GM12878 (cell line): Measurements from ENCODE around the gene OR2C3. TPM values are rescaled to one million over a fixed set of nuclear protein-coding genes. Genes with fewer than 3 reads are reported as not detected.

Experiments
- ATAC-seq: fragments of 200-7000 bp; cut with Tn5 transposase; 3 replicates; pipeline ENCODE4 v1.9.1; 2020; ENCODE audit warnings: mild to moderate bottlenecking, moderate library complexity
- BruUV-seq: library from RNA; stranded (reverse); fragments of 400-500 nt; replicated peaks from 2 replicates; lab custom pipeline; 2021; lab: Mats Ljungman, UMichigan
- CTCF ChIA-PET: fragments of 300-600 bp; sonication (Branson Sonifier 250); formaldehyde crosslinking; extraction: SDS; loops from one replicate; lab custom pipeline; 2021; ENCODE audit warnings: inconsistent platforms; lab: Yijun Ruan, JAX
- POLR2A ChIA-PET: fragments of 350-600 bp; formaldehyde crosslinking; extraction: SDS; loops from one replicate; lab custom pipeline; 2021; ENCODE audit warnings: inconsistent platforms; lab: Charles Lee
- RAD21 ChIA-PET: fragments of 300-600 bp; sonication (Branson Sonifier 250); formaldehyde crosslinking; loops from one replicate; lab custom pipeline; 2023; ENCODE audit warnings: antibody characterized with exemption; ENCODE audit not compliant: unreplicated experiment; lab: Charles Lee
- SMC1A ChIA-PET: fragments of 300-600 bp; sonication (Branson Sonifier 250); formaldehyde crosslinking; loops from one replicate; lab custom pipeline; 2023; ENCODE audit not compliant: unreplicated experiment, uncharacterized antibody; lab: Charles Lee
- DNase-seq: peaks from one replicate; pipeline ENCODE4 v3.0.0-alpha.2; 2011; ENCODE audit warnings: low read depth, low spot score
- FAIRE-seq: peaks from 3 replicates; lab custom pipeline; 2011; peaks lifted over from hg19 to GRCh38; lab: Jason Lieb, UNC
- H2AFZ ChIP-seq: 2 replicates; pipeline ENCODE4 v1.6.0; 2011; ENCODE audit warnings: low read depth, low read length, control low read depth; ENCODE audit not compliant: control insufficient read depth
- H3K27ac ChIP-seq: 2 replicates; pipeline ENCODE4 v1.5.1; 2011; ENCODE audit warnings: control low read depth; ENCODE audit not compliant: control insufficient read depth, insufficient read depth
- H3K27me3 ChIP-seq, 2 experiments: replicated peaks in 1 of 2; 2 replicates each; pipeline versions ENCODE4 v1.6.0 to v1.6.1; 2011; ENCODE audit warnings: low read length in 1 of 2; ENCODE audit not compliant: control insufficient read depth in 2 of 2, insufficient read depth in 2 of 2
- H3K36me3 ChIP-seq, 2 experiments: 2 replicates each; pipeline ENCODE4 v1.5.1; 2011; ENCODE audit warnings: low read length in 1 of 2; ENCODE audit not compliant: control insufficient read depth in 2 of 2, insufficient read depth in 2 of 2
- H3K4me1 ChIP-seq: 2 replicates; pipeline ENCODE4 v1.6.1; 2011; ENCODE audit warnings: mild to moderate bottlenecking, low read length, moderate library complexity, mixed read lengths; ENCODE audit not compliant: control insufficient read depth, insufficient read depth
- H3K4me2 ChIP-seq: 2 replicates; pipeline ENCODE4 v1.6.0; 2011; ENCODE audit warnings: control low read depth; ENCODE audit not compliant: control insufficient read depth, insufficient read depth
- H3K4me3 ChIP-seq: fragments of 200-600 bp; sonication (generic); 2 replicates; pipeline ENCODE4 v1.5.1; 2016
- H3K79me2 ChIP-seq: 2 replicates; pipeline ENCODE4 v1.6.0; 2011; ENCODE audit warnings: low read length; ENCODE audit not compliant: control insufficient read depth, insufficient read depth
- H3K9ac ChIP-seq: 2 replicates; pipeline ENCODE4 v1.8.0; 2011; ENCODE audit warnings: low read length, control low read depth, mixed read lengths; ENCODE audit not compliant: control insufficient read depth, insufficient read depth
- H3K9me3 ChIP-seq: replicated peaks from 3 replicates; pipeline ENCODE4 v1.5.1; 2011; ENCODE audit warnings: mild to moderate bottlenecking, low read length; ENCODE audit not compliant: control insufficient read depth, insufficient read depth
- H4K20me1 ChIP-seq: 2 replicates; pipeline ENCODE4 v1.6.0; 2011; ENCODE audit not compliant: control insufficient read depth, insufficient read depth
- ATF2 ChIP-seq: IDR thresholded peaks from 2 replicates; pipeline ENCODE4 v1.6.1; 2012; ENCODE audit warnings: low read length, inconsistent platforms
- CBFB ChIP-seq: IDR thresholded peaks from 2 replicates; pipeline ENCODE4 v1.6.1; 2016; ENCODE audit warnings: antibody characterized with exemption, low read depth
- CHD4 ChIP-seq: fragments of 200-600 bp; sonication (generic); IDR thresholded peaks from 2 replicates; pipeline ENCODE4 v1.6.1; 2016; ENCODE audit warnings: mild to moderate bottlenecking
- CTCF ChIP-seq, 3 experiments: IDR thresholded peaks in 2 of 3; conservative IDR thresholded peaks in 1 of 3; 2 replicates each; pipeline ENCODE4 v1.5.1; 2011; ENCODE audit warnings: low read depth in 3 of 3, low read length in 3 of 3, mild to moderate bottlenecking in 3 of 3, control low read depth in 2 of 3, moderate library complexity in 2 of 3, inconsistent platforms in 1 of 3, mixed read lengths in 1 of 3; ENCODE audit not compliant: control insufficient read depth in 2 of 3, insufficient read depth in 1 of 3; ENCODE audit errors: extremely low read depth in 1 of 3
- FOXM1 ChIP-seq: IDR thresholded peaks from 2 replicates; pipeline ENCODE4 v1.6.1; 2012; ENCODE audit warnings: low read depth, mild to moderate bottlenecking, inconsistent platforms, low read length, moderate library complexity
- GABPA ChIP-seq: IDR thresholded peaks from 2 replicates; pipeline ENCODE4 v1.6.1; 2014; ENCODE audit warnings: antibody characterized with exemption, low read depth, mild to moderate bottlenecking, inconsistent platforms
- KLF5 ChIP-seq: fragments of 450-650 bp; IDR thresholded peaks from 2 replicates; pipeline ENCODE4 v1.6.1; 2014; ENCODE audit warnings: mild to moderate bottlenecking; ENCODE audit not compliant: partially characterized antibody
- SIN3A ChIP-seq: IDR thresholded peaks from 2 replicates; pipeline ENCODE4 v1.6.1; 2012; ENCODE audit warnings: low read depth, low read length, improper control_type of control experiment
- ZNF622 ChIP-seq: fragments of 450-650 bp; IDR thresholded peaks from 2 replicates; pipeline ENCODE4 v1.6.1; 2017; ENCODE audit warnings: mild to moderate bottlenecking, inconsistent platforms
- WGBS: methylation state at CpG from one replicate; pipeline ENCODE4 v1.1.6; 2016; ENCODE audit warnings: low lambda C conversion rate; ENCODE audit not compliant: insufficient replicate concordance, insufficient coverage; ENCODE audit errors: missing lambda C conversion rate; 5-methylcytosine and 5-hydroxymethylcytosine counted together
- in situ Hi-C: fragments of 300-500 bp; cut with MboI; formaldehyde crosslinking; loops from 9 replicates; pipeline ENCODE4 v1.14.3; 2018; ENCODE audit warnings: mixed read lengths
- intact Hi-C: fragments of 100-400 bp; cut with micrococcal nuclease; formaldehyde crosslinking; loops from one replicate; pipeline ENCODE4 v1.14.2; 2022; ENCODE audit not compliant: unreplicated experiment
- polyA plus RNA-seq, 11 experiments: library from polyadenylated mRNA; depleted of rRNA in 4 of 11; unstranded in 6 of 11; stranded (reverse) in 5 of 11; fragments of >200 nt; fragmentation: Nextera tagmentation in 4 of 11; fragmentation: Illumina TruSeq in 1 of 11; extraction: Ambion mirVana in 4 of 11; extraction: Trizol in 1 of 11; gene quantifications; 1 replicate in 1 of 11; 2 replicates in 10 of 11; pipeline versions ENCODE4 v1.2.1 to v1.2.3, GENCODE V29; 2011 to 2016; ENCODE audit warnings: inconsistent platforms in 2 of 11, missing spikeins in 2 of 11, low read depth in 1 of 11
- total RNA-seq, 4 experiments: library from RNA; depleted of rRNA in 3 of 4; stranded (reverse); fragments of >200 nt in 3 of 4; fragmentation: Illumina TruSeq in 1 of 4; extraction: Trizol in 1 of 4; gene quantifications; 2 replicates each; pipeline versions ENCODE4 v1.2.1 to v1.2.3, GENCODE V29; 2013 to 2021
- TF ChIP-seq, protein P1 (sequence below): IDR thresholded peaks from 2 replicates; pipeline ENCODE4 v1.6.1; 2011; ENCODE audit warnings: low read depth, mild to moderate bottlenecking, low read length, moderate library complexity, borderline replicate concordance; ENCODE audit errors: extremely low read depth
- TF ChIP-seq, protein P2 (sequence below): IDR thresholded peaks from 2 replicates; pipeline ENCODE4 v1.6.1; 2012; ENCODE audit warnings: mild to moderate bottlenecking, low read depth, low read length
- TF ChIP-seq, protein P3 (sequence below): fragments of 450-650 bp; formaldehyde crosslinking; IDR thresholded peaks from 2 replicates; pipeline ENCODE4 v1.5.0; 2022; ENCODE audit warnings: mild to moderate bottlenecking, missing genetic modification characterization

The OR2C3 gene
- total and polyA plus RNA-seq, 10 of the 15 experiments (the other 5 are each of a cell fraction or from before 2014, with no cell fraction given): not detected

GRCh38 chr1:247531937-247532336 is 4.3 kb downstream of the OR2C3 start (continued):
- TF ChIP-seq, protein P1, sequence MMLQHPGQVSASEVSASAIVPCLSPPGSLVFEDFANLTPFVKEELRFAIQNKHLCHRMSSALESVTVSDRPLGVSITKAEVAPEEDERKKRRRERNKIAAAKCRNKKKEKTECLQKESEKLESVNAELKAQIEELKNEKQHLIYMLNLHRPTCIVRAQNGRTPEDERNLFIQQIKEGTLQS: no peak
- TF ChIP-seq CHD4: no peak
- TF ChIP-seq SIN3A: no peak
- TF ChIP-seq CBFB: no peak
- no peak for TF ChIP-seq ATF2

DNA sequence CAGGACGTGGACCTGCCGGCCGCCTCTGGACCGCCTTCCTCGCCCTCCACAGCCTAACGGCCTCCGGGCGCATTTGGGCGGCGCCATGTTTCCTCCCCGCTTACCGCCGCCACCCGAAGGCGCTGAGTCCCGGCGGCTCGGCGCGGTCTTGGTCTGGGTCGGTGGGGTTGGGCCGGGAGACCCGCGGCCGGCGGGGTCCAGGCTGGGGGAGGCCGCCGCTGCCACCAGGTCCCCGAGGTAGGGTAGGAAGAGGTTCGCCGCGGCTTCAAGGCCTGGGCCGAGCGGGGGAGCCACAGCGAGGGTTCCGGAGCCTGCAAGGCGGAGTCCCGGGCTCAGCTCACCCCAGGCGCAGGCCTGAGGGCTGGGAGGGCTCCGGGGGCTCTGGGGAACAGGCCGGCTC is 5.5 kb downstream of the OR2C3 start:
- POLR2A ChIA-PET: interaction anchor here (0.7 kb wide), 1 partner anchor 1670 kb away, joined by 10 read pairs; no protein-coding TSS in a partner anchor
- Histone ChIP-seq H3K4me1 (no peaks in the 10 kb centered on the region), H4K20me1 (no peaks in the 10 kb centered on the region), H3K27me3 (no peaks in the 10 kb centered on the region), H3K4me2 (no peak overlapping the region), H2AFZ (no peak overlapping the region), H3K9me3 (no peaks in the 10 kb centered on the region), H3K9ac (no peak overlapping the region), H3K4me3 (no peak overlapping the region), H3K79me2 (no peaks in the 10 kb centered on the region), H3K36me3 (no peaks in the 10 kb centered on the region), H3K27ac (no peak overlapping the region)
- no peak for ATAC-seq
- no TSS peak for BruUV-seq
- no peak for TF ChIP-seq KLF5
- TF ChIP-seq, protein P2, sequence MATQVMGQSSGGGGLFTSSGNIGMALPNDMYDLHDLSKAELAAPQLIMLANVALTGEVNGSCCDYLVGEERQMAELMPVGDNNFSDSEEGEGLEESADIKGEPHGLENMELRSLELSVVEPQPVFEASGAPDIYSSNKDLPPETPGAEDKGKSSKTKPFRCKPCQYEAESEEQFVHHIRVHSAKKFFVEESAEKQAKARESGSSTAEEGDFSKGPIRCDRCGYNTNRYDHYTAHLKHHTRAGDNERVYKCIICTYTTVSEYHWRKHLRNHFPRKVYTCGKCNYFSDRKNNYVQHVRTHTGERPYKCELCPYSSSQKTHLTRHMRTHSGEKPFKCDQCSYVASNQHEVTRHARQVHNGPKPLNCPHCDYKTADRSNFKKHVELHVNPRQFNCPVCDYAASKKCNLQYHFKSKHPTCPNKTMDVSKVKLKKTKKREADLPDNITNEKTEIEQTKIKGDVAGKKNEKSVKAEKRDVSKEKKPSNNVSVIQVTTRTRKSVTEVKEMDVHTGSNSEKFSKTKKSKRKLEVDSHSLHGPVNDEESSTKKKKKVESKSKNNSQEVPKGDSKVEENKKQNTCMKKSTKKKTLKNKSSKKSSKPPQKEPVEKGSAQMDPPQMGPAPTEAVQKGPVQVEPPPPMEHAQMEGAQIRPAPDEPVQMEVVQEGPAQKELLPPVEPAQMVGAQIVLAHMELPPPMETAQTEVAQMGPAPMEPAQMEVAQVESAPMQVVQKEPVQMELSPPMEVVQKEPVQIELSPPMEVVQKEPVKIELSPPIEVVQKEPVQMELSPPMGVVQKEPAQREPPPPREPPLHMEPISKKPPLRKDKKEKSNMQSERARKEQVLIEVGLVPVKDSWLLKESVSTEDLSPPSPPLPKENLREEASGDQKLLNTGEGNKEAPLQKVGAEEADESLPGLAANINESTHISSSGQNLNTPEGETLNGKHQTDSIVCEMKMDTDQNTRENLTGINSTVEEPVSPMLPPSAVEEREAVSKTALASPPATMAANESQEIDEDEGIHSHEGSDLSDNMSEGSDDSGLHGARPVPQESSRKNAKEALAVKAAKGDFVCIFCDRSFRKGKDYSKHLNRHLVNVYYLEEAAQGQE: no peak
- TF ChIP-seq, protein P3, sequence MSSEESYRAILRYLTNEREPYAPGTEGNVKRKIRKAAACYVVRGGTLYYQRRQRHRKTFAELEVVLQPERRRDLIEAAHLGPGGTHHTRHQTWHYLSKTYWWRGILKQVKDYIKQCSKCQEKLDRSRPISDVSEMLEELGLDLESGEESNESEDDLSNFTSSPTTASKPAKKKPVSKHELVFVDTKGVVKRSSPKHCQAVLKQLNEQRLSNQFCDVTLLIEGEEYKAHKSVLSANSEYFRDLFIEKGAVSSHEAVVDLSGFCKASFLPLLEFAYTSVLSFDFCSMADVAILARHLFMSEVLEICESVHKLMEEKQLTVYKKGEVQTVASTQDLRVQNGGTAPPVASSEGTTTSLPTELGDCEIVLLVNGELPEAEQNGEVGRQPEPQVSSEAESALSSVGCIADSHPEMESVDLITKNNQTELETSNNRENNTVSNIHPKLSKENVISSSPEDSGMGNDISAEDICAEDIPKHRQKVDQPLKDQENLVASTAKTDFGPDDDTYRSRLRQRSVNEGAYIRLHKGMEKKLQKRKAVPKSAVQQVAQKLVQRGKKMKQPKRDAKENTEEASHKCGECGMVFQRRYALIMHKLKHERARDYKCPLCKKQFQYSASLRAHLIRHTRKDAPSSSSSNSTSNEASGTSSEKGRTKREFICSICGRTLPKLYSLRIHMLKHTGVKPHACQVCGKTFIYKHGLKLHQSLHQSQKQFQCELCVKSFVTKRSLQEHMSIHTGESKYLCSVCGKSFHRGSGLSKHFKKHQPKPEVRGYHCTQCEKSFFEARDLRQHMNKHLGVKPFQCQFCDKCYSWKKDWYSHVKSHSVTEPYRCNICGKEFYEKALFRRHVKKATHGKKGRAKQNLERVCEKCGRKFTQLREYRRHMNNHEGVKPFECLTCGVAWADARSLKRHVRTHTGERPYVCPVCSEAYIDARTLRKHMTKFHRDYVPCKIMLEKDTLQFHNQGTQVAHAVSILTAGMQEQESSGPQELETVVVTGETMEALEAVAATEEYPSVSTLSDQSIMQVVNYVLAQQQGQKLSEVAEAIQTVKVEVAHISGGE (CRISPR knock-in tag): no peak
- no peak for TF ChIP-seq FOXM1
- no peak for TF ChIP-seq GABPA
- TF ChIP-seq ZNF622: no peak
- TF ChIP-seq CTCF (IDR thresholded peaks at IDR 0.05 in 2 of 3, conservative IDR thresholded peaks at IDR 0.05 in 1 of 3; ENCODE audit: control insufficient read depth in 2 of 3, extremely low read depth in 1 of 3, insufficient read depth in 1 of 3, low read depth in 3 of 3, low read length in 3 of 3): no peak
- no peak for FAIRE-seq
- 53% methylated on average over 34 of the region's 41 CpGs for WGBS
- intact Hi-C loops (no loop called here), in situ Hi-C loops (no loop called here)
- SMC1A ChIA-PET: no interaction called here
- CTCF ChIA-PET: no interaction called here
- RAD21 ChIA-PET: no interaction called here
- DNase-seq: no peak
